GM19025 (cell line): ENCODE results near the gene MICALL1.
"Not testable (repeated sequence)": the region's sequence is repeated elsewhere in the genome, so short reads cannot be mapped to it uniquely, and the experiment has no call there.

Source experiments
- ATAC-seq: cut with Tn5 transposase; IDR thresholded peaks from one replicate; pipeline ENCODE4 v1.9.1; 2021; ENCODE audit warnings: mild to moderate bottlenecking, low read depth, moderate library complexity; ENCODE audit not compliant: unreplicated experiment

Gene MICALL1

DNA sequence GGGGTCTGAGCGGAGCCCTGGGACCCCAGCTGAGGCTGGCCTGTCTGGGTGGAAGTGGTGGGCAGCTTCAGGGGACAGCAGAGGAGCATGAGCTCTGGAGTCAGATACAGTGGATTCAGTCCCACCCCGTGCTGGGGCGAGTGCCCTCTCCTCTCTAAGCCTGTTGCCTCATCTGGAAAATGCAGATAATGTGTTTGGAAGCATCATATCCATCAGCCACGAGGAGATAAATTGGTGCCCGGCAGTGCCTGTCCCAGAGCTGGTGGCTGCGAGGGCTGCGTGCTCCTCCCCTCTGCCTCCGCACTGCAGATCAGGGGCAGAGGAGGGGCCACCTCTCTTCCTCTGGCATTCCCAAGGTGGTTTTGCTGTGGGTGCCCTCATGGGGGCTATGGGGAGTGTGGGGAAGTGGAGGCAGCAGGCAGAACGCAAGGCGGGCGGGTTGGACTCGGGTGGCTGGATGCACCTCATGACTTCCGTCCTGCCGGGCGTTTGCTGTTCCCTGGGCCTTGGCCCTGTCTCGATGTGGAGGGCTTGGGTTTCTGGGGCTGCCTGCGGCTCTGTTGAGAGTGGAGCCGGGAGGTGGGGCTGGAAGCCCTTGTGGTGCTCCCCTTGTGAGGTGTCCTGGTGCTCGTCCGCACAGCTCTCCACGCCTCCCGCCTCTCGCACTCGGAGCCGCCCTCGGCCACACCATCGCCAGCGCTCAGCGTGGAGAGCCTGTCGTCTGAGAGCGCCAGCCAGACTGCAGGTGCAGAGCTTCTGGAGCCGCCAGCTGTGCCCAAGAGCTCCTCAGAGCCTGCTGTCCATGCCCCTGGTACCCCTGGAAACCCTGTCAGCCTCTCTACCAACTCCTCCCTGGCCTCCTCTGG, 20.9 kb downstream of the MICALL1 start:
- ATAC-seq, result no peak

DNA sequence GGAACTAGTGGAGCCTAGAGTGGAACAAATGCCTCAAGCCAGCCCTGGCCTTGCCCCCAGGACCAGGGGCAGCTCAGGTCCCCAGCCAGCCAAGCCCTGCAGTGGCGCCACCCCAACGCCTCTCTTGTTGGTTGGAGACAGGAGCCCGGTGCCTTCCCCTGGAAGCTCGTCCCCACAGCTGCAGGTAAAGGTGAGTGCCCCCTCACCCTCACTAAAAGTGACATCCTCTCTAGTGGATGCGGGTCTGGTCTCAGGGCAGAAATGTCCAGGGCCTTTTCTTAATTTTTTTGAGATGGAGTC, 21.5 kb downstream of the MICALL1 start:
- ATAC-seq, result no peak

DNA sequence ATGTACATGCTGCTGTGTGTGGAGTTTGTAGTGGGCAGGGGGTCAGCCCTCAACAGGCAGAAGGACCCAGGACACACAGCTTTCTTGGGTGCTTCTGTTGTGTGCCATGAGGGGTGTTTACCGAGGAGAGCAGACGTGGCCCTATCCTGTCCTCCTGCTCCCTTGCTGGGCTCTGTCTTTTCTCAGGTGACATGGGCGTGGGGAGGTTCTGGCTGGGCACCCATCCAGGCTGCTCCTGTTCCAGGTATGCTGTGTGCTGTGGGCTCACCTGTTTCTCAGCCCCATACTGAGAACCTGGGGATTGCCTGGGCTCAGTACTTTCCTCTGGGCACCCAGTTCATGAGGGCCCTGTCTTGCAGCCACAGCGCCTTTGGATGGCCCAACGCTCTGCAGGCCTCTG, 23.3 kb downstream of the MICALL1 start:
- no peak for ATAC-seq

DNA sequence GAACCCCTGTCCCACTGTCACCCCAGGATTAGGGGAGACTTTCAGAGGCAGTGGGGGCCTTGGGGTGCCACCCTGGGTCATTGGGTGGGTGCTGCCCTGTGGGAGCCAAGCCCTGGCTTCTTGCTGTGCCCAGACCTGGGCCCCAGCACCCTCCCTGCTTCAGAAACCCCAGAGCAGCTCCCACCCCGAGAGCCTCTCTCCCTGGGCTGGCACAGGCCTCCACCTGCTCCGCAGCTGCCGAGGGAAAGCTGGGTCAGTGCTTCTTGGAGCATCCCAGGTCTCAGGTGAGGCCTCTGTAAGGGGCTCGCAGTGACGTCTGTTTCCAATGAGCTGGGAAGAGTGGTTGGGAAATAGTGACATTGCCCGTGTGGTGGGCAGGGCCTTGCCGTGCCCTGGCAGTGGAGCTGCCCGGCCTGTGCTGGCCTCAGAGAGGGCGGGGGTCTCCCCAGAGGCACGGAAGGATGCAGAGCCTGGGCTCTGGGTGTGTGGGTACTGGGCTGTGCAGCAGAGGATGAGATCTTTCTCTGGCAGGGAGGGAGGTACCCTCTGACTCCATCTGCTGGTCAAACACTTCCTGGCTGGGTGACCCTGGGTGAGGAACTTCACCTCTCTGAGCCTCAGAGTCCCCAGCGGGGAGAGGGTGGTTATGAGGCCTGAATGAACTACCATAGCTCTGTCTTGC, 24.3 kb downstream of the MICALL1 start:
- no peak for ATAC-seq

DNA sequence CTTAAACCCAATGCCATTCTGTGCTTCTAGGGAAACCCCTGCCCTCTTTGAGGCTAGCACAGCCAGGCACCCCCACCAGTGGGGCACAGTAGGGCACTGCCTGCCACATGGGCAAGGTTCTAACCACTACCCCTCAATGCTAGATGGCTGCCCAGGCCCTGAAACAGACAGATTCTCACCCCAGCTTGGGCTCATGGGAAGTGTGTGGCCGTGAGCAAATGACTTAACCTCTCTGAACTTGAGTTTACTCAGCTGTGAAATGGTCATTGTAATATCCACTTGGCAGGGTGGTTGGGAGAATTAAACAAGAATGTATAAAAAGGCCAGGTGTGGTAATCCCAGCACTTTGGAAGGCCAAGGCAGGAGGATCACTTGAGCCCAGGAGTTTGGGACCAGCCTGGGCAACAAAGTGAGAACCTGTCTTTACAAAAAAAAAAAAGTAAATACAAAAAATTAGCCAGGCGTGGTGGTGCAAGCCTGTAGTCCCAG, 24.9 kb downstream of the MICALL1 start:
- ATAC-seq, result no peak

DNA sequence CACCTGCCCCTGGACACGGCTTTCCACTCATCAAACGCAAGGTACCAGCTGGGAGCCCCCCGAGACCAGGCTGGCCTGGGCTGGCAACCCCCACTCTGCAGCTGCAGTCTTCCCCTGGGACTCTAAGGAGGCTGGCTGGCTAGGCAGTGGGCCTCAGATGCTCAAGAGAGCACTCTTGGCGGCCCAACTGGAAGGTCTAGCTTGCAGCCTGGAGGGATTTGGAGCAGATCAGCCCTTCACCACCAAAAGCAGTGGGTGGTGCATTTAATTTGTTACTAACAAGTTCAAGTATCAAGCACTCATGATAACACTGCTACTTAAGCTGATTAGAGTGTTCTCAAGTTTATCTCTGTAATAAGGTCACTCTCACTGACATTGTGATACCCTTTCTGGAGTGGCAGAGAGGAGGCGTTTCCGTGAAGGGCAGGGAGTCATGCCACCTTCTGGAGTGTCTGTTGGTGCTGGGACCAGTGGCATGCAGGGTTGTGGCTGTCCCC, 25.8 kb downstream of the MICALL1 start:
- ATAC-seq, result no peak

DNA sequence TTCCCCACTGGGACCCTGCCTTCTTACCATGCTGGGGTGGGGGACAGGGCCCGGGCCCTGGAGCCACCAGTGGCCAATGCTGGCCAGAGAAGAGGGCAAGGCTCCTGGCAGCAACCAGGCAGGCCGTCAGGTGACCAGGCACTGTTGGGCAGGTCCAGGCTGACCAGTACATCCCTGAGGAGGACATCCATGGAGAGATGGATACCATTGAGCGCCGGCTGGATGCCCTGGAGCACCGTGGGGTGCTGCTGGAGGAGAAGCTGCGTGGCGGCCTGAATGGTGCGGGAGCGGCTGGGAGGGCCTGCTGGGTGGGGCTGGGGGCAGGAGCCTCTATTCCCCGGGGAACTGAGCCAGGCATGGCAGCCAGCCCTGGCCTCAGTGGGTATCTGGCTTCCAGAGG, 26.3 kb downstream of the MICALL1 start:
- no peak for ATAC-seq

DNA sequence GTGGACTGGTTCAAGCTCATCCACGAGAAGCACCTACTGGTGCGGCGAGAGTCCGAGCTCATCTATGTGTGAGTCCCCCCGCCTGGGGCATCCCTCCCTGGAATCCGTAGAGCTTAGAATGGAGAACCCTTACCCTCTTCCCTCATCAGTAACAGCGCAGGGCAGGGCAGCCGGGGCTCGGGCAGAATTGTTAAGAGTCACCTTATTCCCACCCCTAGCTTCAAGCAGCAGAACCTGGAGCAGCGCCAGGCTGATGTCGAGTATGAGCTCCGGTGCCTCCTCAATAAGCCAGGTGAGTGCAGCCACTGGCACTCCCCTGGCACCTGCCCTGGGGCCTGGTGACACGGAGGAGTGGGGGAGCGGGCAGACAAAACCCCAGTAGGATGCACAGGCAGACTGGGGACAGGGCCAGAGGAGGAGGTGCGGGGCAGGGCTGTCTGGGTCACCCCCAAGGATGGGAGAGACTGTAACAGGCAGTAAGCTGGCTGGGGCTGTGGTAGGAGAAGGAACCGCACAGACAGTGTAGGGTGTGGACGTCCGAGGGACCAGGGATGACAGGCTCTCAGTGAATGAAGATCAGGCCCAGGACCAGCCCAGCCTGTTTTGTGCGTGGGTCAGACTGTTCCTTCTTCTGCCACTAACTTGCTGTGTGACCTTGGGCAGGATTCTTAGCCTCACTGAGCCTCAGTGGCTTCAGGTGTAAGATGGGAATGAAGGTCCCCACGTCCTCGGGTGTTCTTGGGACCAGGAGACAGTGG, 26.9 kb downstream of the MICALL1 start:
- no peak for ATAC-seq

DNA sequence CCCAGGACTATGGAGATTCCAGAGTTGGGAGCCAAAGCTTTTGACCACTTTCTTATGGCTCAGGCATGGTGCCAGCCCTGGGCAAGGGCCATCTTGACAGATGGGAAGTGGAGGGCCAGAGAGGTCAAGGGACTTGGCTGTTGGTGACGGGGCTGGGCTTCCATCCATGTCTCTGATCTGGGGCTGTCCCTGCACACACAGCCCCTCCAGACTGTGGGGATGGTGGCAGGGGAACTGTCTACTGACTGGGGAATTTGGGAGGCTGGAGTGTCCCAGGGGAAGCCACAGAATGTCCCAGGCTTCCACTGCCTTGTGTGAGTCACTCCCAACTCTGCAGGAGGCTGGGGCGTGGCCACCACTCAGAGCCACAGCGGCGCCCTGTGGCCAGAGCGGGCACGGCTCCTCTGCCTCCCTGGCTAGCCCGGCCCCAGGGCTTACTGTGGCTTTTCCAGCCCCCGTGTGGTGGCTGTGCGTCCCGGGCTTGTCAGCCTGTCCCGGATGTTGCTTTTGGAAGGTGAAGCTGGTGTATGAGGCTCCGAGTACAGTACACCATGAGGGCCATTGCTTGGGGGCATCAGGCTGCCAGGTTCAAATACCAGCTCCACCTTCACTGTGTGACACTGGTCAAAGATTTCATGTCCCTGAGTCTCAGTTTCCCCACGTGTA, 27.7 kb downstream of the MICALL1 start:
- peak; percentile 89 for ATAC-seq

DNA sequence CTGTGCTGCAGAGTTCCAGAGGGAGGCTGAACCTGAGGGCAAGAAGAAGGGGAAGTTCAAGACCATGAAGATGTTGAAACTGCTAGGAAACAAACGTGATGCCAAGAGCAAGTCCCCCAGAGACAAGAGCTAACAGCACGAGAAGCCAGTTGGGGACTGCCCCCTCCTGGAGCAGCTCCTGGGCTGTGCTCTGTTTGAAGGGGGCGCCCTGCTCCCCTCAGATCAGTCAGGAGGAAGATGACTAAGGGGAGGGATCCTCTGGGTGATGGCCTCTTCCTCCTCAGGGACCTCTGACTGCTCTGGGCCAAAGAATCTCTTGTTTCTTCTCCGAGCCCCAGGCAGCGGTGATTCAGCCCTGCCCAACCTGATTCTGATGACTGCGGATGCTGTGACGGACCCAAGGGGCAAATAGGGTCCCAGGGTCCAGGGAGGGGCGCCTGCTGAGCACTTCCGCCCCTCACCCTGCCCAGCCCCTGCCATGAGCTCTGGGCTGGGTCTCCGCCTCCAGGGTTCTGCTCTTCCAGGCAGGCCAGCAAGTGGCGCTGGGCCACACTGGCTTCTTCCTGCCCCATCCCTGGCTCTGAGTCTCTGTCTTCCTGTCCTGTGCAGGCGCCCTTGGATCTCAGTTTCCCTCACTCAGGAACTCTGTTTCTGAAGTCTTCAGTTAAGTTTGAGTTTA, 34.7 kb downstream of the MICALL1 start:
- ATAC-seq, result no peak

DNA sequence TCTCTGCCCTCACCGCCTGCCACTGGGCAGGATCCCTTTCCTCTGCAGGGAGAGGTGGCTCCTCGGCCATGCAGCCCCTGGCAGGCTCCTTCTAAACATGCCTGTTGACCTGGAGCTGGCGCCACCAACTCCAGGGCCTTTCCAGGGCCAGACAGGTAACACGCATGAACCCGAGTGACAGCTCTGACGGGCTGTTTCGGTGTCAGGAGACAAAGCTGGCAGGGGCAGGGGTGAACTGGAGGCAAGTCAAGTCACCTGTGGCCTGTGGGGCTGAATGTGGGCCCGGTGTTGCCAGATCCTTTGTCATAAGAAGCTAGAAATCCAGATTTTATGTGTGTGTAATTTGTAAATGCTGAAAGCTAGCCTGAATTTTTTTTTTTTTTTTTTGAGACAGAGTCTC, 36.0 kb downstream of the MICALL1 start:
- no peak for ATAC-seq

DNA sequence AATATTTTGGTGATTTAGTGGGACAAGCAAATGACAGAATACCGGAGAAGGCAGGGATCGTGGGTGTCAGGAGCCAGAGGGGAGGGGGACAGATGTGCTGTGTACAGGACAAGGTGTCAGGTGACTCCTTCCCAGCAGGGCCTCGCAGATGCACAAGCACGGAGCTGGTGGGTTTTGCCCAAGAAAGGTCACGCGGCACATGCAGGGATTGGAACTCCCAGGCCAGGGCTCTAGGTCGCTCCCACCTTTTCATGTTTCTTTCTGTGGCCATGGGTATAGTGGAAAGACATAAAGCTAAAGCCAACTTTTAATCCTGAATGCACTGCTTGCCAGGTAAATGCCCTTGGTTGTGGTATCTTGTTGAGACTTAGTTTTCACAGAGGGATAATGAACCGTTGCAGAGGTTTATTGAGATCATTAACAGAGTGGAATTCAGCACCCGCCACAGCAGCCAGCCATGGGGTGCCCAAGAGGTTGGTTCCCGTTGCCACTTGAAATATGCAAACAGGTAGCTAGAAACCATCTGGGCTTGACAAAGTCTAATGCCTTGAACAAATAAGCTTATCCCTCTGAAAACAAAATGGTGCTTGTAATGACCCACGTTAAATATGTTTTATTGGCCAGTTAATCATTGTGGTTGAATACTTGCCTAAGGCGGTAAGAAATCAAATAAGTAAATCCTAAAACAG, 37.2 kb downstream of the MICALL1 start:
- no peak for ATAC-seq

DNA sequence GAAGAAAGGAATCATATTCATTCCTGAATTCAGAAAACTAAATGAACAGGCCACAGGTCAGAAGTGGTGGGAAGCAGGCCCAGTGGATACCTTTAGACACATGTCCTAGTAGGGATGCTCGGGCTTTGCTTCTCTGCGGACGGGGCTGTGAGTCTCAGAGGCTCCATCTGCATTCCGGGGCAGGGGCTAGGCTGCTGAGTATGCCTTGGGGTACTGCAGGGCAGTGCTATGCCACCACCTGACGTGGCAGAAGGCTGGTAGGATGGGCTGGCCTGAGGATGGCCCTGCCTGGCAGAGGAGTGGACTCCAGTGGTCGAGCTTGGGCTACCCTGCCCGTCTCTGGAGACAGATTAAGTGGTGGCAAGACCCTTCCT, 37.7 kb downstream of the MICALL1 start:
- ATAC-seq, result no peak

DNA sequence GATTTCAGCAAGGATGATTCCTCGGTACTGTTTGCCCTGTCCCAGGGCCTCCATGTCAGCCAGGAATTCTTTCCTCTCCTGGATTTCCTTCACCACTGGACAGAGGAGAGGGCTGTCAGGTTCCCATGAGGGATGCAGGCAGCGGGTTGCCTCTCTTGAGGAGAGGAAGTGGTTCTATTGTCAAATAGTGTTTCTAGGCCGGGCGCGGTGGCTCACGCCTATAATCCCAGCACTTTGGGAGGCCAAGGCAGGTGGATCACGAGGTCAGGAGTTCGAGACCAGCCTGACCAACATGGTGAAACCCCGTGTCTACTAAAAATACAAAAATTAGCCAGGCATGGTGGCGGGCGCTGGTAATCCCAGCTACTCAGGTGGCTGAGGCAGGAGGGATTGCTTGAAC, 38.3 kb downstream of the MICALL1 start:
- ATAC-seq, result not testable (repeated sequence)

DNA sequence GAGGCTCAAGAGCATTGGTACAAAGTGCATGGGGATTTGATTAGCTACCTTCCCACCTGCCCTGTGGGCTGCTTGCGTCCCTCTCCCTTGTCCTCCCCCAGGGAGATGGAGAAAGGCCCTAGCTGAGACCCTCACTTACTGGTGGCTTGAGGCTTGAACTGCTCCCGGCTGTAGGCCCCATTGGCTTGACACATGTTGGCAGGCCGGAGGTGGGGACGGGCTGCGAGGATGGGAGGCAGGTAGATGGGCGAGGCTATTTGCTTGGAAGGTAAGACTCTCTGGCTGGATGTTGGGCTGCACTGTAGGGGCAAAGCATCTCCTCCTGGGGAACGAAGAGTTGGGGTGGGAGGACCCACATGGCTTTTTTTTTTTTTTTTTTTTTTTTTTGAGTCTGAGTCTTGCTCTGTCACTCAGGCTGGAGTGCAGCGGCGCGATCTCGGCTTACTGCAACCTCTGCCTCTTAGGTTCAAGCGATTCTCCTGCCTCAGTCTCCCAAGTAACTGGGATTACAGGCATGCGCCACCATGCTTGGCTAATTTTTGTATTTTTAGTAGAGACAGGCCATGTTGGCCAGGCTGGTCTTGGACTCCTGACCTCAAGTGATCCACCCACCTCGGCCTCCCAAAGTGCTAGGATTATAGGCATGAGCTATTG, 41.2 kb downstream of the MICALL1 start:
- not testable (repeated sequence) for ATAC-seq

DNA sequence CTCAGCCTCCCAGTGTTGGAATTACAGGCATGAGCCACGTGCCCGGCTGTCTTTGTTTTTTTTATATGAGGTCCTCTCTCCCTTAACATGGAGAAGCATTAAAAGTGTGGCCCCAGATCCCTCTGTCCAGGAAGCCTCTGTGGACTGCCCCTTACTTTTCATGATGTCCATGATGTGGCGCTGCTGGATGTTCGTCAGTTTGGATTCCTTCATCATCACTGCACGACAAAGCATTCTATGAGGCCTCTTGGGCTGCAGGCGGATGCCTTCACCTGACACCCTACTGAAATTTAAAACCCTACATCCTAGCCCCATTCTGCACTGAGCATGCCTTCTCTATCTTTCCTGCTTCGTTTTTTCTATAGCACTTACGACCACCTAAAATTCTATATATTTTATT, 45.2 kb downstream of the MICALL1 start:
- no peak for ATAC-seq

DNA sequence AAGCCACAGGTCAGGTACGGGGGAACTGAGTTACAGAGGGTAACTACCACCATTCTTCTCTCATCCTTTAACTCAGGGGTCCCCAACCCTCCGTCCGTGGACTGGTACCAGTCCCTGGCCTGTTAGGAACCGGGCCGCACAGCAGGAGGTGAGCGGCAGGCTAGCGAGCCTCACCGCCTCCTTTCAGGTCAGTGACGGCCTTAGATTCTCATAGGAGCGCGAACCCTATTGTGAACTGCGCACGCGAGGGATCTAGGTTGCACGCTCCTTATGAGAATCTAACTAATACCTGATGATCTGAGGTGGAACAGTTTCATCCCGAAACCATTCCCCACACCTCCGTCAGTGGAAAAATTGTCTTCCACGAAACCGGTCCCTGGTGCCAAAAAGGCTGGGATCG, 46.5 kb downstream of the MICALL1 start:
- not testable (repeated sequence) for ATAC-seq

DNA sequence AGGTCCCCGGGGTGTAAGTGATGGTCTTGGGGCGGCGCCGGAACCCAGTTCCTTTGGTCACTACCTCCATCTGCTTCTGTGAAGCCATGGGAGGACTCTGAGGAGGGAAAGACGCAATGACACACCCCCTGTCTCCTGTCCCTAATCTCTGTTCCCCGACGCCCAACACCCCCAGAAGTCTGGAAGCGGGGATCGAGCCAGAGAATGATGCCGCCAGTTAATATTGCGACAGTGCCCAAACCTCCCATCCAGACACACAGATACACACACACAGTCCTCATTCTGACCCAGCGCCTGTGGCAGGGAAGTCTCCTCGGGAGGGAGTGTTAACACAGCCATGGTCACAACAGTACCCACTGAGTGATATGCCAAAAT, 47.0 kb downstream of the MICALL1 start:
- peak; percentile 34 for ATAC-seq
